Panc1 (cell line): Measurements from ENCODE around the gene C13orf46. TPM values are rescaled to one million over a fixed set of nuclear protein-coding genes. Genes with fewer than 3 reads are reported as not detected.

ENCODE experiments used
- ATAC-seq: fragments of 200-7000 bp; cut with Tn5 transposase; 2 replicates; pipeline ENCODE4 v1.9.1; 2020; ENCODE audit warnings: mild to moderate bottlenecking, moderate library complexity
- BruUV-seq: library from RNA; stranded (reverse); fragments of 400-500 nt; replicated peaks from 2 replicates; lab custom pipeline; 2021; lab: Mats Ljungman, UMichigan
- CTCF ChIA-PET: fragments of 300-600 bp; sonication (Branson Sonifier 250); formaldehyde crosslinking; loops from one replicate; lab custom pipeline; 2022; ENCODE audit warnings: antibody characterized with exemption; lab: Charles Lee
- POLR2A ChIA-PET: fragments of 300-600 bp; sonication (Branson Sonifier 250); formaldehyde crosslinking; loops from one replicate; lab custom pipeline; 2022; ENCODE audit warnings: antibody characterized with exemption; lab: Charles Lee
- DNase-seq: peaks from one replicate; pipeline ENCODE4 v3.0.0-alpha.2; 2010; ENCODE audit warnings: low read depth, low spot score
- H3K27ac ChIP-seq: 2 replicates; pipeline ENCODE4 v1.5.1; 2011; ENCODE audit warnings: mild to moderate bottlenecking, low read length, inconsistent platforms
- H3K27me3 ChIP-seq: fragments of 200-500 bp; sonication (Bioruptor generic); 2 replicates; pipeline ENCODE4 v1.6.0; 2014; ENCODE audit warnings: low read length, inconsistent platforms; ENCODE audit not compliant: control insufficient read depth, insufficient read depth
- H3K36me3 ChIP-seq: fragments of 200-500 bp; sonication (Bioruptor generic); 2 replicates; pipeline ENCODE4 v1.5.1; 2014; ENCODE audit warnings: inconsistent platforms, mild to moderate bottlenecking, low read length, moderate library complexity; ENCODE audit not compliant: control insufficient read depth, insufficient read depth
- H3K4me1 ChIP-seq: 2 replicates; pipeline ENCODE4 v1.5.1; 2011; ENCODE audit warnings: inconsistent platforms, mild to moderate bottlenecking, low read length, moderate library complexity; ENCODE audit not compliant: control insufficient read depth, insufficient read depth
- H3K4me3 ChIP-seq, 2 experiments: 2 replicates each; pipeline ENCODE4 v1.5.1; 2011 to 2012; ENCODE audit warnings: low read depth in 2 of 2, low read length in 2 of 2, mild to moderate bottlenecking in 2 of 2, inconsistent platforms in 1 of 2, moderate library complexity in 1 of 2
- H3K9me3 ChIP-seq: fragments of 200-500 bp; sonication (Bioruptor generic); 2 replicates; pipeline ENCODE4 v1.5.1; 2014; ENCODE audit warnings: low read depth, mild to moderate bottlenecking, inconsistent platforms, low read length, moderate library complexity; ENCODE audit not compliant: control insufficient read depth, insufficient read depth
- CTCF ChIP-seq: fragments of 450-650 bp; IDR thresholded peaks from 2 replicates; pipeline ENCODE4 v1.5.1; 2017; ENCODE audit warnings: mild to moderate bottlenecking
- POLR2AphosphoS5 ChIP-seq: IDR thresholded peaks from 2 replicates; pipeline ENCODE4 v1.6.1; 2012; ENCODE audit warnings: mild to moderate bottlenecking, low read depth, low read length, moderate library complexity
- REST ChIP-seq, 2 experiments: IDR thresholded peaks; 2 replicates each; pipeline ENCODE4 v1.6.1; 2011 to 2012; ENCODE audit warnings: low read depth in 2 of 2, control low read depth in 1 of 2, low read length in 1 of 2, mild to moderate bottlenecking in 1 of 2, moderate library complexity in 1 of 2; ENCODE audit not compliant: insufficient read depth in 1 of 2
- SIN3A ChIP-seq: IDR thresholded peaks from 2 replicates; pipeline ENCODE4 v1.6.1; 2012; ENCODE audit warnings: low read depth, mild to moderate bottlenecking, low read length, moderate library complexity, borderline replicate concordance; ENCODE audit not compliant: insufficient read depth
- TCF7L2 ChIP-seq: IDR thresholded peaks from 2 replicates; pipeline ENCODE4 v1.6.1; 2011; ENCODE audit warnings: mild to moderate bottlenecking, low read depth, low read length, inconsistent platforms
- in situ Hi-C: cut with HindIII; loops from 2 replicates; pipeline ENCODE4 v1.10.0; 2016; ENCODE audit warnings: low sequenced_read_pairs, low pct_unique_long_range_greater_than_20kb
- intact Hi-C: fragments of 100-400 bp; cut with micrococcal nuclease; formaldehyde crosslinking; loops from one replicate; pipeline ENCODE4 v1.10.0; 2022; ENCODE audit not compliant: unreplicated experiment
- total RNA-seq: library from RNA; stranded (reverse); gene quantifications from one replicate; pipeline ENCODE4 v1.2.1, GENCODE V29; 2021; ENCODE audit not compliant: unreplicated experiment

Gene C13orf46
- total RNA-seq, 1 experiment from 2014 or later, result 2.6 TPM

GRCh38 chr13:114015969-114016295, 42.1 kb upstream of the C13orf46 start:
- Histone ChIP-seq H3K9me3 (no peaks in the 10 kb centered on the region), H3K4me1 (no peaks in the 10 kb centered on the region), H3K4me3 (no peak overlapping the region), H3K27ac (no peak overlapping the region), H3K36me3 (no peaks in the 10 kb centered on the region), H3K27me3 (no peaks in the 10 kb centered on the region)
- TF ChIP-seq REST (IDR thresholded peaks at IDR 0.05; ENCODE audit: insufficient read depth in 1 of 2, low read depth in 2 of 2, low read length in 1 of 2) (no peak), POLR2AphosphoS5 (no peak), SIN3A (no peak), CTCF (no peak), TCF7L2 (no peak)
- CTCF ChIA-PET, result no interaction called here
- BruUV-seq, result no TSS peak
- in situ Hi-C loops (no loop called here), intact Hi-C loops (no loop called here)
- POLR2A ChIA-PET, result no interaction called here
- DNase-seq (no peak), ATAC-seq (no peak)

GRCh38 chr13:114015111-114015968, 41.5 kb upstream of the C13orf46 start:
- in situ Hi-C loops, result no loop called here
- ChIA-PET CTCF (no interaction called here), POLR2A (no interaction called here)
- ATAC-seq (no peak), DNase-seq (no peak)
- Histone ChIP-seq H3K27ac (no peak overlapping the region), H3K36me3 (no peaks in the 10 kb centered on the region), H3K4me3 (no peak overlapping the region), H3K9me3 (no peaks in the 10 kb centered on the region), H3K4me1 (no peaks in the 10 kb centered on the region), H3K27me3 (no peaks in the 10 kb centered on the region)
- no TSS peak for BruUV-seq
- intact Hi-C loops, result no loop called here
- TF ChIP-seq CTCF, result no peak
- TF ChIP-seq POLR2AphosphoS5, result no peak
- TF ChIP-seq REST (IDR thresholded peaks at IDR 0.05; ENCODE audit: insufficient read depth in 1 of 2, low read depth in 2 of 2, low read length in 1 of 2), result no peak
- no peak for TF ChIP-seq TCF7L2
